GM19043 (cell line): ENCODE data around the gene LLGL2.

Experiments used
- ATAC-seq: cut with Tn5 transposase; IDR thresholded peaks from one replicate; pipeline ENCODE4 v1.9.1; 2021; ENCODE audit warnings: low read depth; ENCODE audit not compliant: unreplicated experiment

Gene LLGL2

DNA sequence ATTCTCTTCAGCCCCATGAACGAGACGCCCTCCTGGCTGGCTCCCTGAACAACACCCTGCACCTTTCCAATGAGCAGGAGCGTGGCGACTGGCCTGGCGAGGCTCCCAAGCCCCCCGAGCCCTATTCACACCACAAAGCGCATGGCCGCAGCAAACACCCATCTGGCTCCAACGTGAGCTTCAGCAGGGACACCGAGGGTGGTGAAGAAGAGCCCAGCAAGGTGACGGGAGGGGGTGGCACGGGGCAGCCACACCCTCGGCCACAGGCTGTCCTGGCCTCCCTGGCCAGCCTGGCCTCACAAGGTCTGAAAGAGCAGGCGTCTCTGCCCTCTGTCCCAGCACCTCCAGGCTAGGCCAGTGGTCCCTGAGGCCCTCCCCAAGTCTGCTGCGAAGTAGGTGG is 33.8 kb upstream of the LLGL2 start:
- ATAC-seq = no peak

- no peak for ATAC-seq
Measured at GRCh38 chr17:75492555-75493168, 32.8 kb upstream of the LLGL2 start.

GRCh38 chr17:75493476-75494129 is 31.9 kb upstream of the LLGL2 start:
- no peak for ATAC-seq

DNA sequence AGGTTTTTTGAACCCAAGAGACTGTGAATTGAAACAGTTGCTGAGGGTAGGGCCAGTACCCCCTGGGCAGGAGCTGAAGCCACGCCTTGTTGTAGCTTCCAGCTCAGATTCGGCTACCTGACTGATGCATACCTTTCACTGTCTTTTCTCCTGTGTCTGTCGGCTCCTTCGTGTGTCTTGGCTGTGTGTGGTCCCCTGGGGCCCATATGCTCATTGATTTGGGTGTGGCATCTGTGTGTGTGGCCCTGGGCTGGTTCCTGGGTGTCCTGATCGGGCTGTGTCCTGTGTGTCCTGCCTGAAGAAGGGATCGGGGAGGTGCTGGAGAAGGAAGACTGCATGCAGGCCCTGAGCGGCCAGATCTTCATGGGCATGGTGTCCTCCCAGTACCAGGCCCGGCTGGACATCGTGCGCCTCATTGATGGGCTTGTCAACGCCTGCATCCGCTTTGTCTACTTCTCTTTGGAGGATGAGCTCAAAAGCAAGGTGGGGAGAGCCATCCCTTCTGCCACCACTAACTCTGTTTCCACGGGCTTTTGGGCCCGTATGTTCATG is 31.1 kb upstream of the LLGL2 start:
- ATAC-seq = no peak

DNA sequence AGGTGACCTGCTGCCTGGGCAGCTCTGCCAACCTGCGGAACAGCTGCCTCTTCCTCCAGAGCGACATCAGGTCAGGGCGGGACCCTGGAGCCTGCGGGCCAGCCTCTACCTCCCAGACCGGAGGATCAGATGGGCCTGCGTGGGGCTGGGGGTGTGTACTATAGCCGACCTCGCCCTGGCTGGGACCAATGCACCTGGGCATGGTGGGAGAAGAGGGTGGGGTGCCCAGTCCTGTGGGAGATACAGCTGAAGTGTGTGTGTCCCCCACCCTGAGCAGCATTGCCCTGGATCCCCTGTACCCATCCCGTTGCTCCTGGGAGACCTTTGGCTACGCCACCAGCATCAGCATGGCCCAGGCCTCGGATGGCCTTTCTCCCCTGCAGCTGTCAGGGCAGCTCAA is 29.5 kb upstream of the LLGL2 start:
- no peak for ATAC-seq

- ATAC-seq = no peak
Measured at GRCh38 chr17:75498039-75498725, 27.3 kb upstream of the LLGL2 start.

DNA sequence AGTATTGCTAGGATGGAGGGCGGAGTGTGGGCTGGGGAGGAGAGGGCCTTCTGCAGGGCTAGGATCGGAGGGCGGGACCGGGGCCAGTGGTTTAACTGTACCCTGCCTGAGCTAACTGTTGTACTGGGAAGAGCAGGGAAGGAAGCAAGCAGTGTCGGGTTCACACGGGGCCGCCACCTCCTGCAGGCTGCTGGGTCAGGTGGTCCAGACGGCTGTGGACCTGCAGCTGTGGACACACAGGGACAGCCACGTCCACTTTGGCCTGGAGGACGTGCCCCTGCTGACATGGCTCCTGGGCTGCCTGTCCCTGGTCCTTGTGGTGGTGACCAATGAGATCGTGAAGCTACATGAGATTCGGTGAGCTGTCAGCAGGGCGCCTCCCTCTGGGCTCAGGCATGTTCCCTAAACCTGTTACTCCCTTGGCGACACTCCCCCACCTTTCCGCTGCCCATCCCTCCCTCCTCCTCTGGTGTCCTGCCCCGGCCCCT is 26.7 kb upstream of the LLGL2 start:
- no peak for ATAC-seq

- ATAC-seq = no peak
Measured at GRCh38 chr17:75499313-75500022, 26.0 kb upstream of the LLGL2 start.

GRCh38 chr17:75500419-75501216 is 24.9 kb upstream of the LLGL2 start:
- no peak for ATAC-seq

DNA sequence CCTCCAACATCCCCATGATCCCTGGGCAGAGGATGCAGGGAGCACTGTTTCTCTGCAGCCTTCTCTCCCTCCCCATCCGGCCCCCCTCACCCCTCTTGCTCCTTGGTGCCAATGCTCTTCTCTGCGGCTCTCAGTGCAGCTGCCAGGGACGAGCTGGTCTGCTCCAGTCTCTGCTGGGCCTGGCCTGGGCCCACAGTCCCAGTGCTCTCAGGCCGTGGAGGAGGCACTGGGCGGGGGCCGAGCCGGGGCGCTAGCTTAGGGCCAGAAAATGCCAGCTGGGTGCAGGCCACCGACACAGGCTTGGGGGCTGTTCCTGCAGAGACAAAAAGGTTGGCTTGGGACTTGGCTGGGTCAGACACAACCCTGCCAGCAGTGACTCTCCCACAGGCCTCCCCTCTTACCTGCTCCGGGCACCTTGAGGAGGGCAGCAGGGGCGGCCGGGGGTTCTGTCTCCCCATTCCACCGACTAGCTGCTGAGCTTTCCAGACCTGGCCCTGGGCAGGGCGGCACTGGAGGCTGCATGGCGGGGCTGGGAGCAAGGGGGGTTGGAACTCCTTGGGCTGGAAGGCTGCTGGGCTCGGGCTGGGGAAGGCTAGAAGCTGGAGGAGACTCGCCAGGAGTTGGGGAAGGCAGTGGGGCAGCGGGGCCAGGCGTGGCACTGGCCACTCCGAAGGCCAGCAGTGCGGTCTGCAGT is 24.0 kb upstream of the LLGL2 start:
- ATAC-seq = no peak

GRCh38 chr17:75502072-75502720 is 23.3 kb upstream of the LLGL2 start:
- no peak for ATAC-seq

DNA sequence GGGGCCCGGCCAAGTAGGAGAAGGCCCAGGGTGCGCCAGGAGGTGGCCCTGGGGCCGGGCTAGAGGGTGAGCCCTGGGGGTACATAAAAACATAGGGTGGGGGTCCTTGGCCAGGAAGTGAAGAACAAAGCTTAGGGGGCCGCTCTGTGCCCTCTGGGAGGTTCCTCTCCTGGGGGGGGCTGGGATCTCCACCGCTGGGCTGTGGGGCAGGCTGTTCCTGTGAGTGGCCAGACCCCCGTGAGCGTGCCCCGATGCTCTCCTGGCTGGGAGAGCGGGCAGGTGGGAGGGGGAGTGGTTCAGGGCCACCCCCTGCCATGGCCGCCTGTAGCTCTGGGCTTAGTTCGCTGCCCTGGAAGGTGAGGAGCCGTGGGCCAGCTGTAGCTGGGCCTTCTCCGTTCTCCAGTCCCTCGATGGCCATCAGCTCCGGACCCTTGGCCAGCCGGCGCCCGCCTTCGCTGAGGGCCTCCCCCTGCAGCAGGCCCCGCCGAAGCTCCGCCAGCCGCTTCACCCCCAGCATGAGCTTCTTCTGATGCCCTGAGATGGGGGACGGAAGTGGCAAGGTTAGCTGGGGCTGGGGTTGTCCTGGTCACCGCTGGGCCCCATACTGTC is 22.7 kb upstream of the LLGL2 start:
- no peak for ATAC-seq

DNA sequence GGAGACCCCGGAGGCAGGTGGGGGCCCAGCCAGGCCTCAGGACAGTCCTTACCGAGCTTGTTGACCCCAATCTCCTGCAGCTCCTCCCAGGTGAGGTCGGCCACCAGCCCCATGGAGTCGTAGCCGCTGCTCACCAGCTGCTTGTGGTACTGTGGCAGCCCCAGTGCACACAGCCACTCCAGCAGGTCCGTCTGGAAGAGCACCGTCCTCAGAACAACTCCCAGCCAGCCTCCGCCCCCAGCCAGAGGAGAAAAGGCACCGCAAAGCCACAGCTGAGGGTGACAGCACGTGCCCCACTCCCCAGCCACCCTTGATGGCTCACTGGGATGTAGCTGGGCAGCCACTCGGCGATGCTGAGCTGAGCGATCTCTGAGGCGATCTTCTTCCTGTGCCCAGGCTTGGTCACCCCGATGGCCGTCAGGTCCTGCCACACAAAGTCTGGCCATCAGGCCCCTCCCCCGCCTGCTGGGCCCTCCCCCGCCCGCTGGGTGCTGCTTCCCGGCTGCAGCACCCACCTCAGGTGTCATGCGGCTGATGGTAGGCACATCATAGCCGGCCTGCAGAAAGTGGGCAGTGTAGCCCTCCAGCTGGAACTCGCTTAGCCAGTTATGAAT is 22.1 kb upstream of the LLGL2 start:
- ATAC-seq = no peak

GRCh38 chr17:75503976-75504346 is 21.5 kb upstream of the LLGL2 start:
- ATAC-seq = no peak

DNA sequence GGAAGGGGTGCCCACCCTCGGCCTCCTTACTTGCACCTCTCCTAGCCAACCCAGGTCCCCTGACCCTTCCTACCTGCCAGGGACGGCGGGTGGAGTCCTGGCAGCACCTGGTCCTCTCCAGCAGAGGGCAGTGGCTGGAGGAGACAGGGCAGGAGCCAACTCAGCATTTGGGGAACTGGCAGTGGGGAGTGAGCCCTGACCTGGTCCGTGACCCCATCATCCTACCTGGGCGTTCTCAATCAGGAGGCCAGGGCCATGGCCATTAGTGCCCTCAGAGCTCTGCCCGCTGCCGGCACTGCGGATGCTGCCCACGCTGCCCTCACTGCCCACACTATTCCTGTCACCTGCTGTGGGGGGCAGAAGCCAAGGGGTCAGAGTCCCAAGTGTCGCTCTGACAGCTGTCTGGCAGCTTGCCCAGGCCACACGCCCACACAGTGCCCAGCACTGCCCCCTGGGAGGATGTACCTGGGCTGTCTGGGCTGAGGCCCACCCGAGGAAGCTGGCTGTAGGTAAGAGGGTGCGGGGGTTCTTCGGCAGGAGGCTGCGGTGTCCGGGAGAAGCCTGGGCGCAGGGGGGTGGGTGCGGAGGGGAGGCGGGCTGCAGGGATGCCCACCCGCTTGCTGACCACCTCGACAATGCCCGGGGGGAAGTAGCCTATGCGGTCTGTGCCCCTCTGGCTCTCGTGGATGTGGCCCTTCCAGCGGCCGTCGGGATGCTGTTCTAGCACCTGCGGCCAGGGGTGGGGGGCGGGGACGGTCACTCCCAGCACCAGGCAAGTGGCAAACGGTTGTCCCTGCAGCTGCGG is 20.9 kb upstream of the LLGL2 start:
- ATAC-seq = no peak

GRCh38 chr17:75505152-75505409 is 20.4 kb upstream of the LLGL2 start:
- no peak for ATAC-seq

DNA sequence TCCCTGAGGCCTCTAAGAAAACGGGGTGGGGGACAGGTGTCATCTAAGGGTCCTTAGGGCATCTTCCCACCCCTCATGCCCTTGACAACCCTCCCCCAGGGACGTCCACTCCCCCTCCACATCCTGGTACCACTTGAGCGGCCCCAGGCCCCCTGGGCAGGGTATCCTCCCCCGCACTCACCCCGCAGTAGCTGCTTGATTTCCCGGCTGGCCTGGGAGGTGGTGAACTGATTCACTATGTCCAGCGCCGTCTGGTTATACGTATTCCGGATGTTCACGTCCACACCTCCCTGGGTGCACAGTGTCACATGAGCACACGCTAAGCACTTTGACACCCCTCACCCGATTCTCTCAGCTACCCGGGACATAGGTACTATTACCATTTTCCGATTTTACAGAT is 19.9 kb upstream of the LLGL2 start:
- ATAC-seq = no peak

GRCh38 chr17:75506134-75506533 is 19.4 kb upstream of the LLGL2 start:
- ATAC-seq = no peak
